Measurements from ENCODE around the gene PHLDA3.

Gene PHLDA3

DNA sequence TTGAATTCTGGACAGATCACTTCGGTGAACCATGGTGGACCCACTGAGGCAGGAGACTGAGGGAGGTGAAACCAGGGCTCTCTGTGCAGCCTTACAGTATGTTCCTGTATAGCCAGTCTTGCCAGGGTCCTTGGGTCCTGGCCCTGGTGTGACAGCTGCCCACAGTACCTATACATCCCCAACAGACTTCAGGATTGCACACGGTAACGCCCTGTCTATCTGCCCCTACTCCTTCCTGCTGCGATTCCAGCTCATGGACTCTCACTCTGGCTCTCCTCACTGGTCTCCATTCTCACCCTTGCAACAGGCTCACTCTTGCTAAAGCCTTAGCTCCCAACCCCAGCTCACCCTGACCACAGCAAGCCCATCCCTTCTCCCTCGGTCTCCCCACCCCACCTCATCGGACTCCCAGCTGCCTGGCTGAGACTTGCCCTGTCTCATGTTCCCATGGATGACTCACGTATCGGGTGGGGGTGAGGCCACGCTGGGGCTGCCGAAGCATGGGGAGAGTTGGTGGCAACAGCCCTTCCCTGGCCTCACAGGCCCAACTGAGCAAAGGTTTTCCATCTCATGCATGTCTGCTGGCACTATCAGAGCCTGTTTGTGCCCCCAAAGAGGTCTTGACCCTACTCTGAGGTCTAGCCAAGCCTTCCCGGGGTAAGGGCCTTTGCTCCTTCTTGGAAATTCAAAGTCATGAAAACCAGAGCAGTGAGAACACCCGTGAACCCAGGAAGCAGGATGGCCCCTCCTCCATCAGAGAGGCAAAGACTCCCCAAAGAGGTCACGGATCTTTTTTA, 7.1 kb downstream of the PHLDA3 start:
- DNase-seq (ENCODE audit: low spot score) = no peak

DNA sequence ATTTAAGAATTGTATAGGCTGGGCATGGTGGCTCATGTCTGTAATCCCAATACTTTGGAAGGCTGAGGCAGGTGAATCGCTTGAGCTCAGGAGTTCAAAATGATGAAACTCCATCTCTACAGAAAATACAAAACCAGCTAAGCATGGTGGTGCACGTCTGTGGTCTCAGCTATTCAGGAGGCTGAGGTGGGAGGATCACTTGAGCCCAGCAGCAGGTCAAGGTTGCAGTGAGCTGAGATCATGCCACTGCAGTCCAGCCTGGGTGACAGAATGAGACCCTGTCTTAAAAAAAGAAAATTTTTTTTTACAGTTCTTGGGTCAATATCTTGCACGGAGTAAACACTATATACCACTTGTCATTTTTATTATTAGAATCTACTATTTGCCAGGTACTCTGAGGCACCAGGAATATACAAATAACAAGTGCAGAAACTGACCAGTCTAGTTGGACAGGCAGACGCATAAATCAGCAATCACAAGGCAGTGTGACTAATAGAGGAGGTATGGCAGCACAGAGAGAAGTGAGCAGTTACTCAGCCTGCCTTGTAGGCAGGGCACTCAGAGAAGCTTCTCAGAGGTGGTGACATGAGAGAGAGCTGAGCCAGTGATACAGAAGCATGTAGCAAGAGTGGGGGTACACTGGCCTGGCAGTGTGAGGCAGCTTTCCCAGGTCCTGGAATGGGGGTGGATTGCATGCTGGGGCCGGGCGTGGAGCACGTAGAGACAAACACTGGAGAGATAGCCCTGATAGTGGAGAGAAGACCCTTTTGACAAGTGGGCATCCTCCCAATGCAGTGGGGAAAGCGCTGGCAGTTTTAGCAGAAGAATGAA, 8.0 kb downstream of the PHLDA3 start:
- DNase-seq (ENCODE audit: low spot score) = no peak

DNA sequence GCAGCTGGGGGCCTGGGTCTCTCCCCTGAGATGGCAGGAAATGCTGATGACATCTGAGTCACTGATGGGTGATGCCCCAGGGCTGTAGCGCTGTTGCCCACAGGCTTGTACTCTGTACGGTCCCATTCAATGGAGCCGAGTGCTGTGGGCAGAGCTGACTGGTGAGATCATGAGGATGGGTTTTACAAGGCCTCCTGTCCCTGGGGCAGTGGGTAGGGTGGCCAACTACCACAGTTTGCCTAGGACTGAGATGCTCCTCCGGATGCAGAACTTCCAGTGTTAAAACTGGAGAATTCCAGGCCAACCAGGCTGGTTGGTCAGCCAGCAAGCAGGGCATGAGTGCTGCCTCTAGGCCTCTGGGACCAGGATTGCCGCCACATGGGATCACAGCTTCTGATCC, 9.2 kb downstream of the PHLDA3 start:
- no peak for DNase-seq (ENCODE audit: low spot score)

DNA sequence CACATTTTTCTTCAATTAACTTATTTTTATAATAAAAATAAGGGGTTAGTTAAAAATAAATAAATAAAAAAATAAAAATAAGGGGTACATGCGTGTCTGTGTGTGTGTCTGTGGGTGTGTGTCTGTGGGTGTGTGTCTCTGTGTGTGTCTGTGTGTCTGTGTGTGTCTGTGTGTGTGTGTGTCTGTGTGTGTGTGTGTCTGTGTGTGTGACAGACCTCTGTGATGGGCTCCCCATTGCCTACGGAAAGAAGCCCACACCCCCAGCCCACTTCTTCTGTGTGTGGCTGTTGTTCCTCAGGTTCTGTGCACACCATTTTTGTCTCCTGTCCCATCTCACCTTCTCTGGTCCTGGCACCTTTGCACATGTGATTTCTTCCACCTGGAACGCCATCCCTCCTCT, 9.9 kb downstream of the PHLDA3 start:
- DNase-seq (ENCODE audit: low spot score) = no peak

DNA sequence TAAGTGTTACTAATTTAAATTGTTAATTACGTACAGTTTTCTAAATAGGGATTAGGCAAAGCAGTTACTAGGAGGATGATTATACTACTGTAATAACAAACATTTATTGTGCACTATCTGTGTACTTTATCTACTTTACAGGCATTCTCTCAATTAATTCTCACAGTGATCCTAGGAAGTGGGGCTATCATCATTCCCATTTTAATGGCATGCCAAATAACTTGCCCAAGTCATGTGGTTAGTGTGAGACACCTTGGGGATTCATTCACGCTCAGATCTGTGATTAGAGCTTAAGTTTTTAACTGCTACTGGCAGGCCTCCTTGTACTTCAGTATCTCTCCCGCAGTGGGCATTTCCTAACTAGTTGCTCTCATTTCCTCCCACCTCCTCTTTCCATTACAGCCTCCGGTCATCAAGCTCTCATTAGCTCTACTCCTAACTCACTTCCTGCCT, 11.5 kb downstream of the PHLDA3 start:
- no peak for DNase-seq (ENCODE audit: low spot score)

DNA sequence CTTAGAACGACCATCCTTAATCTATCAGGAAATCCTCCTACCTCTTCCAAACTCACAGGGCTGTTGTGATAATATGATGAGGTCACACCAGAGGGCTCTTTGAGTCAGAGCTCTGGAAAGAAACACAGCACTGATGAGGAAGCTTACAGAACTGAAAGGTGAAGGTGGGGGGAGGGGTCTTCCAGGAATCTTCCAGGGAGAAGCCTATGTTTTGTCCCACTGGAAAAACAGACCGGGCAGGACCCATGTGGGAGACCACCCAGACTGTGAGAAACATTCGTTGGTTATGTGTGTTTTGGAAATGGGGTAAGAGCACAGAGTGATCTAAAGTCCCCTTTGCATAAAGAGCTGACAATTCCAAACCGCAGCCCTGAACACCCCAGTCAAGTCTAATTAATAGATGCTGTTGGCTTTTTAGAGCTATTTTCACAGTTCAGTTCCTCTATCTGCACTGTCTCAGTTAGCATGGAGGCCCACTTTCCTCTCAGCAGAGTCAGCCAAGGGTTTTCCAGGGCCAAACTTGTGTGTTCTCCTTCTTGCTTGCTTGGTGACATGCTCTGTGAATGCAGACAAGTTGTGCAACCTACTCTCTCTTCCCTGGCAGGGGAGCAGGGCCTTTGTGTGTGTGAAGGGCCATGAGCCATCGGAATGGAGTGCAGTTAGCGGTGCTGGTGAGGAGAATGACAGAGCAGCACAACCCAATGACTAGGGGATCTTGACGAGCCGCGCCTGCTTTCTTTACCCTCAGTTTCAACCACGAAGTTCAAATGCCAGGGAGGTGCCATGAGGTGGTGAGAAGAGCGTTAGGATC, 12.3 kb downstream of the PHLDA3 start:
- DNase-seq (ENCODE audit: low spot score) = no peak

DNA sequence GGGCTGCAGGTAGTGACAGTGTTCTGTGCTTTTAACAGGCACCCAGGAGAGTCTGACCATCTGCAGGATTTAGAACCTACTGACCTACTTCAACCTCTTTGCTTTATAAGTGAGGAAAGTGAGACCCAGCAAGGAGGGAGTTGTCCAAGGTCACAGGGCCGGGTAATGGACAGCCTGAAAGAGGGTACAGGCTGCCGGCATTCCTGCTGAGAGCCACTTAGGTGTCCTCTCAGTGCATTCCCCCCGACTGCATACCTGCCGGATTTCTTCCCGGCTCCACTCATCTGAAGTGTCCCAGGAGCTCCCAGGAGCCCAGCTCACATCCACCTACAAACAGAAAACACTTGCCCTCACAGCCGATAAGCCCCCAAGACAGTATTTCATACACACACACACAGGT, 13.9 kb downstream of the PHLDA3 start:
- DNase-seq (ENCODE audit: low spot score) = no peak

DNA sequence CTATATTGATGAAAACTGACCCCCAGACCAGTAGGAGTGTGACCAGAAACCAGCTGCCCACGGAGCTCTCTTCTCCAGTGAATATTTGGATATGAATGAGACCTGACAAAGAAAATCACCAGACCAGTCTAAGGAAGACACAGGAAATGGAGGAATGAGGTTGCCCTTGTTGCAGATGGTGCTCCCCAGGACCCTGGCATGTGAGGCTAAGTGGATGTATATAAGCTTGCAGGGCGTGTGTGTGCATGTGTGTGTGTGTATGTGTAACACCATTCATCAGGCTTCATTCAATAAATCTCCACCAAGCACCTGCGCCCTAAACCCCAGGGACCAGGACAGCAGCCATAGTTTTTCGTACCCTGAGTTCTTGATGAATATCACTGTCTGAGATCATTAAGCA, 14.4 kb downstream of the PHLDA3 start:
- no peak for DNase-seq (ENCODE audit: low spot score)

DNA sequence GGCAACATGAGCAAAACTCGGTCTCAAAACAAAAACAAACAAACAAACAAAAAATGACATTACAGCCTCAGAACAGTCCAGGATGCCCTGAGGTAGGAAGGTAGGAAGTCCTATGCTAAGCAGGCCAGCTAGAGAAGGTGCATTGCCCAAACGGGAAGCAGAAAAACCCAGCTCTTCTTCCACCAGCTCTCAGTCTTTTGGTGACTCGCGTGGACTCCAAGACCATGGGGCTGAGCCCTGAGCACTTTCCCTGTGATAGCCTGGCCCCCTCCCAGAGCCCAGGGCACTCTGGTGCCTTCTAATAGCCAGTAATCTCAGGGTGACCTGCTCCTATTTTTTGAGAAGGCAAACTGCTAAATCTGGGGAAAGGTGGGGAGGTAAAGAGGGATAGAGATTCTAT, 16.1 kb downstream of the PHLDA3 start:
- DNase-seq (ENCODE audit: low spot score) = no peak

DNA sequence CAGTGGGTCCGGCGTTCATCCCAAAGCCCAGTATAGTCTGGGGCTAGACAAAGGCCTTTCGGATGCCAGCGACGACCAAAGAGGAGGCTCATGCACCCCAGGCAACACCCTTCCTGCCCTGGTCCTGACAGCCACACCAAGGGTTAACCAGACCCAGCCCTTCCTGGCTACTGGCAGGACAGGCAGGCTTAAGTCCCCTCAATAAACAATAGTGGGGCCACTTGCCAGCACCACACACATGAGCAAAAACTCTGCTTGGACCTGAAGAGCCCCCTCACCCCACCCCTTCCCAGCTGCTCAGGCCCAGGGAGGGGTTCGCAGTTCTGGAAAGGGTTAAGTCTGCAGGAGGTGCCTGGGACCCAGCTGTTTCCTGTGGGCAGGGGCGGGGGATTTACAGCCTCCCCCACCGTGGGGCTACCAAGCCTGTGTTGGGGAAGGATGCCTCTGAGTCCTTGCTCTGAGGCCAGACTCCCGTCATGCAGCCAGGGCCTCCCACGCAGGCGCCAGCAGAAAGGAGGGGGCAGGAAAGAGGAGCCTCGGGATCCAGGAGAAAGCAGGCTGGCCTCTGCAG, 18.2 kb downstream of the PHLDA3 start:
- peak; percentile 82 for DNase-seq (ENCODE audit: low spot score)

DNA sequence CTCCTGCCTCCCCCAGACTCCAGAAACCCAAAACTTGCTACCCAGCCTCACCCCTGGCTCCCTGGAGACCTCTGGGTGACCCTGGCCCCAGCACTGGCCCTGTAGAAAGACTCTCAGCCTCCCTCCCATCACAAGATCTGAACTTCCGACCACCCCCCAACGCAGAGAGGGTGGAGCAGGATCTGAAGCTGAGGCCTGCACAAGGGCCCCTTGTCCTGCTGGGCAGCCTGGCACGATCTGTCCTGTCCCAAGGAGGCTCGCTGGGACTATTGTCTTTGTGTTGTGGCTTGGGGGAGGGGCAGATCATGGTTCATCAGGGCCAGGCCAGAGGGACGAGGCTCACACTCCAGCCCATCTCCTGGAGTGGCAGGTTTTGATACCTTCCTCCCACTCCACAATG, 20.0 kb downstream of the PHLDA3 start:
- DNase-seq (ENCODE audit: low spot score) = no peak

DNA sequence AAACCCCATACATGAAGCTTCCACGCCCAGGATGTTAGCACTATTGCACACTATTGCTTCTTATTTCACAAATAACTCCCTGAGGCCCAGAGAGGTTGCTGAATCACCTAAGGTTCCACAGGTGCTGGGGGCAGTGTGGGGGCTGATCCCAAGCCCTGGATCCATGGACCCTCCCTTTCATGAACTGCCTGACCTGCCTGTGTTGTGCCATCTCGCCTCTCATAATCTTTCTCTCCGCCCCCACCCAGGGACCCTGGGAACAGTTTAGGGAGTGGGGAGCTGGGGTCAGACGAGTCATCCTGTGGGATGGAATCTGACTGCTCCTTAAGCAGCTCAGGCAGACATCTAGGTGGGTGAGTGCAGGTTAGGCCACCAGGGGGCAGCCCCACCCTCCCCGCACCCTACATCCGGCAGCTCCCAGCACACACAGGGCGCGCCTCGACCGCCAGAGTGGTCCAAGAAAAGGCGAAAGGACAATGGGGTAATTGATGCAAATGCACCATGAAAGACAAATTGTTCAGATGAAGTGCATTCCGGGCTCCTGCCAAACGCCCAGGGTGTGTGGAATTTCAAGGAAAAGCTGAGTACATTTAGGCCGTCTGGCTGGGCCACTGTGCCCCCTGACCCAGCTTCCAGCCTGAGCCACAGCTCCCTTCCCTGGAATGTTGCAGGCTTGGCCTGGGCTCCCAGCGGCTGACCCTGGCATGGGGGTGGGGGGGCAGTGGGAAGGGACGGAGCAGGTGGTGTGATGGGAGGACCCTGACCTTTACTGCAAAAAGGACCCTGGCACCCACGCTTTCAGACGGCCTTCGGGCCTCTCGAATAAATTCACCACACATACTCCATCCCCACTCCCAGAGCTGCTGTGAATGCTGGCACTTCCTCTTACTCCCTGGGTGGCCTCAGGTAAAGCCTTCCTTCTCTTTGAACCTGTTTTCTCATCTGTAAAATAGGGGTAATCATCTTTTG, 20.8 kb downstream of the PHLDA3 start:
- DNase-seq (ENCODE audit: low spot score) = no peak

DNA sequence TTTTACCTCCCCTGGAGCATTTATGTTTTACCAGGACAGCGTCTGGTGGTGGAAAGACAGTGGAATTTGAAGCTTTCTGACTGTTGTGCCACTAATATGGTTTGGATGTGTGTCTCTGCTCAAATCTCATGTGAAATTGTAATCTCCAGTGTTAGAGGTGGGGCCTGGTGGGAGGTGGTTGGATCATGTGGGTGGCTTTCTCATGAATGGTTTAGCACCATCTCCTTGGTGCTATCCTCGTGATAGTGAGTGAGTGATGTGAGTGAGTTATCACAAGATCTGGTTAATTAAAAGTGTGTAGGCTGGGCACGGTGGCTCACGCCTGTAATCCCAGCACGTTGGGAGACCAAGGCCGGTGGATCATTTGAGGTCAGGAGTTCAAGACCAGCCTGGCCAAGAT, 23.7 kb downstream of the PHLDA3 start:
- DNase-seq (ENCODE audit: low spot score) = no peak

DNA sequence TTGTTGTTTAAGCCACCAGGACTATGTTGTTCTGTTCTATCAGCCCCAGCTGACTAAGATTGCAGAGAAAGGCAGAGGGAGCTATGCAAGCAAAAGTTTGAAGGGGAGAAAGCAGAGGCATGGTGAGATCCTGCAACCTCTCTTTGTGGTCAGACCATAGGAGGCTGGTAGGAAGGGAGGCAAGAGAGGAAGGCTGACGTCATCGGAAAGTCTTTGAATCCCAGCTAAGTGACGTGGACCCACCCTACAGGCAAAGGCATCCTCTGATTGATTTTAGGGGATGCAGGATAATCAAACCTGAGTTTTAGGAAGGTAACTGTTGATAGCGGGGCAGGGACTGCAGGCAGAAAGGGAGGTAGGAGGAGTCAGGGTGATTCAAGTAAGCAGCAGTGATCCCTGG, 24.2 kb downstream of the PHLDA3 start:
- no peak for DNase-seq (ENCODE audit: low spot score)

DNA sequence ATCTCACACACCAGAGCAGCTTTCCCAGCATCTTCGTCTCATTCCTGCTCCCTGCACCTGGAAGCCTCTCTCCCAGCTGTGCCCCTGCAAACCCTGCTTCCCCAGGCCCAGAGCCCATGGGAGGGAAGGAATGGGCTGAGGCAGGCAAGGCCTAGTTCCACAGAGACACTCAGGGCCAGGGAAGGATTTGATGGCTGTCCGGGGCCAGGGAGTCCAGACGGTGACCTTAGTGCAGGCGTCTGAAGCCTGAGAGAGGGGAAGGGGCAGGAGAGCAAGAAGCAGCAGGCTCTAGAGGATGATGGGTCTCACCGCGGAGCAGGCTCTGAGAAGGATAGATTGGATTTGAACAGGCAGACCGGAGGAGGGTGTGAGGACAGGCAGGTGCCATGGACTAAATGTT, 25.2 kb downstream of the PHLDA3 start:
- no peak for DNase-seq (ENCODE audit: low spot score)

DNA sequence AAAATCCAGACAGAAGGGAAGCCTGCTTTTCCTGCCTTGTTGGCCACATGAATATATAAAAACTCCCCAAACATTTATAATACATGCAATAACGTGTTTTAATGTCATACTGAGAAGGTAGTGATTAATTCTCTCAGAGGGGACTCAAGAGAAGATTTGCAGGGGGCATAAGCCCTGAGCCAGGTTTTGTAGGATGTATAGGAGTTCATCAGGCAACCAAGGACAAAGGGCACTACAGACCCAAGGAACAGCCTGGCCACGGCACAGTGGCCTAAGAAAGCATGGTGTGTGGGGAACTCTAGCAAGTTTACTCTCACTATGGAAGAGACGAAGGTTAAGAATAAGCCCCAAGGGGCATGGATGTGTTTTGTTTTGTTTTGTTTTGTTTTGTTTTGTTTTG, 32.0 kb downstream of the PHLDA3 start:
- DNase-seq (ENCODE audit: low spot score) = no peak

DNA sequence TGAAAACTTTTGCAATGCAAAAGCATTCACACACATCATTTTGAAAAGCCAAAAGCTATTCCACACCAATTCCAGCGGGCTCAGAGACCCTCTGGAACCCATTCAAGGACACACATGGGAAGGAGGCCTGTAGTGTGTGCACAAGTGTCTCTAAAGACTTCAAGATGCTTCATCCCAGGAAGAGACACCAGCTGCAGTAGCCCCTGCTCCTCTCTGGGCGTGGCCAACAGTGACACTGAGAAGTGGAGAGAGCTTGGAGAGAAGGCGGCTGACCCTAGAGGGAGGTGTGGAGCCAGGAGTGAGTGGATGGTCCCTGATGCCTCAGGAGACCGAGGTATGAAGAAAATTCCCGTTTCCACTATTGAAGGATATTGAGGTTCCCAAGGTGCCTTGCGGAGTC, 32.6 kb downstream of the PHLDA3 start:
- DNase-seq (ENCODE audit: low spot score) = no peak

DNA sequence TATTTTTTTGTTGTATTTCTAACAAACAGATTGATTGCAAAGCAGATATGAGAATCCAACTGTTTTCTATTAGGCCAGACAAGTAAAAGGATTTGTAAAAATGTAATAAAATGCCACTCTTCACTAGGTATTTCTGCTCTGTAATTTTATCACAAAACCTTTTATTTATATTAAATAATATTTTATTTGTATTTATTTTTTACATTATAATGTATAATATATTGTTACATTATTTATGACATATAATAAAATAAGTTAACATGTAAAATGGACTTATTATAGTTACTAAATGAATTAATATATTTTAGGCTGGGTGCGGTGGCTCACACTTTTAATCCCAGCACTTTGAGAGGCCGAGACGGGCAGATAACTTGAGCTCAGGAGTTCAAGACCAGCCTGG, 34.7 kb downstream of the PHLDA3 start:
- no peak for DNase-seq (ENCODE audit: low spot score)

DNA sequence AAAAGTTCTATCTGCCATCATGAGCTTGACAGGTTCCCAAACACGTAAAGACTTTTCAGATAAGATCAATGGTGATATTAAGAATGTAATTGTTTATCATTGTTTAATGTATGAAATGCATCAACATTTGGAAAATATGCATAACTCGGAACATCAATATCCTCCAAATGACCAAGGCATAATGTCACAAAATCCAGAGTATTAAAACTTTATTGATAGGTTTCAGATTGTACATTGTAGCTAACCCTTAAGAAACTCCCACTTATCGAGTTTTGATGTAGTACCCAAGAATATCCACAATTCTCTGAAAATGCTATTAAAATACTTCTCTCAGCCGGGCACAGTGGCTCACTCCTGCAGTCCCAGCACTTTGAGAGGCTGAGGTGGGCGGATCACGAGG, 35.4 kb downstream of the PHLDA3 start:
- DNase-seq (ENCODE audit: low spot score) = no peak

DNA sequence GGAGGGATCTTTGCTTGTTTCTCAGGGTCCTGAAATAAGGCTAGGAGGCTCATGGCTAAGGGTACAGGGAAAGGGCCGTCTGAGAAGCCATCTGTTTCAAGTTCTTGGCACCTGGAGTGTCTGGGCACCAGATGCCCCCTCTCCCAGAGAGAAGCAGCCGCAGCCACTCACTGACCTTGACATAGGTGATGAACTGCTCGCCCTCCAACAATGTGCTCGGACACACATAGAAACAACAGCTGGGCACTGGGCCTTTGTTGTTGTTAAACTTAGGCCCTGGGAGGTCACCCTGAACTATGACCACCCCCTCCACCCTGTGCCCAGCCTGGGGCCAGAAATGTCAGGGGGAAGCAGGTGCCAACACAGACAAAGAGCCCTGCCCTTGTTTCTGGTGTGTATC, 38.2 kb downstream of the PHLDA3 start:
- no peak for DNase-seq (ENCODE audit: low spot score)
